Measurements from ENCODE around the gene BORA. TPM values are rescaled to one million over a fixed set of nuclear protein-coding genes. Genes with fewer than 3 reads are reported as not detected.
"Not testable (repeated sequence)": the region's sequence is repeated elsewhere in the genome, so short reads cannot be mapped to it uniquely, and the experiment has no call there.

Gene BORA
- total RNA-seq, 2 donors from 2014 or later = 1.3 to 1.9 TPM

- Histone ChIP-seq H3K4me3 (no peak overlapping the region), H3K9me3 (no peaks in the 10 kb centered on the region), H3K27me3 (no peaks in the 10 kb centered on the region), H3K36me3 (peaks cover 90% of the 10 kb centered on the region), H3K4me1 (peaks cover 0 to 1% of the 10 kb centered on the region in 2 donors), H3K27ac (no peak overlapping the region)
- no peak for DNase-seq (ENCODE audit: low spot score)
- no peak for TF ChIP-seq CTCF (IDR thresholded peaks at IDR 0.05)
Observed at GRCh38 chr13:72774019-72774418, 46.3 kb downstream of the BORA start.

GRCh38 chr13:72781451-72782439 is 54.0 kb downstream of the BORA start, which contains the start of the genes DIS3 and PIBF1:
Gene DIS3 (minus strand): TSS chr13:72781900. CDS start chr13:72781832, 68 bp downstream.
Gene PIBF1 (plus strand): TSS chr13:72782133. CDS start chr13:72783470, 1,337 bp downstream.
- peak within 1 kb of the TSS; percentile 83 to 93 for H3K4me3 ChIP-seq
- no peaks in the 10 kb centered on the region for H3K9me3 ChIP-seq
- H3K36me3 ChIP-seq = peaks cover 22% of the 10 kb centered on the region
- no peaks in the 10 kb centered on the region for H3K27me3 ChIP-seq
- peak; percentile 98 for DNase-seq (ENCODE audit: low spot score)
- H3K27ac ChIP-seq = peak within 1 kb of the TSS; percentile 81 to 84
- TF ChIP-seq CTCF (IDR thresholded peaks at IDR 0.05) = no peak
- H3K4me1 ChIP-seq = peaks cover 0 to 33% of the 10 kb centered on the region in 2 donors

- Histone ChIP-seq H3K36me3 (peaks cover 12% of the 10 kb centered on the region), H3K27me3 (no peaks in the 10 kb centered on the region), H3K4me3 (peak overlapping the region; percentile 83 to 93), H3K9me3 (no peaks in the 10 kb centered on the region), H3K4me1 (peaks cover 0 to 33% of the 10 kb centered on the region in 2 donors), H3K27ac (peak overlapping the region in 1 of 2 donors; percentile 81)
- no peak for TF ChIP-seq CTCF (IDR thresholded peaks at IDR 0.05)
- DNase-seq (ENCODE audit: low spot score) = no peak
Observed at GRCh38 chr13:72782717-72783116, 55.0 kb downstream of the BORA start.

- not testable (repeated sequence) for DNase-seq (ENCODE audit: low spot score); H3K4me3 ChIP-seq; H3K27me3 ChIP-seq; H3K36me3 ChIP-seq; H3K9me3 ChIP-seq; H3K27ac ChIP-seq
- peaks cover 0 to 25% of the 10 kb centered on the region in 2 donors for H3K4me1 ChIP-seq
Observed at GRCh38 chr13:72784679-72785078, 57.0 kb downstream of the BORA start.

GRCh38 chr13:72788831-72789230 is 61.1 kb downstream of the BORA start:
- no peak for DNase-seq (ENCODE audit: low spot score)
- no peak overlapping the region for H3K27ac ChIP-seq
- no peak overlapping the region for H3K4me3 ChIP-seq
- H3K9me3 ChIP-seq = no peaks in the 10 kb centered on the region
- H3K36me3 ChIP-seq = peaks cover 14% of the 10 kb centered on the region
- no peak for TF ChIP-seq CTCF (IDR thresholded peaks at IDR 0.05)
- no peaks in the 10 kb centered on the region for H3K27me3 ChIP-seq
- H3K4me1 ChIP-seq = no peaks in the 10 kb centered on the region

- Histone ChIP-seq H3K27ac (no peak overlapping the region), H3K27me3 (no peaks in the 10 kb centered on the region), H3K4me3 (no peak overlapping the region), H3K9me3 (no peaks in the 10 kb centered on the region), H3K4me1 (no peaks in the 10 kb centered on the region), H3K36me3 (peaks cover 18% of the 10 kb centered on the region)
- no peak for DNase-seq (ENCODE audit: low spot score)
- no peak for TF ChIP-seq CTCF (IDR thresholded peaks at IDR 0.05)
Observed at GRCh38 chr13:72792640-72793039, 64.9 kb downstream of the BORA start.
